ENCODE results near the gene PDXDC1.
"Not testable (repeated sequence)": the region's sequence is repeated elsewhere in the genome, so short reads cannot be mapped to it uniquely, and the experiment has no call there.

GRCh38 chr16:14974331-14974655 lies 533 bp upstream of the PDXDC1 start:
- not testable (repeated sequence) for TF ChIP-seq CTCF (IDR thresholded peaks at IDR 0.05); MYC (IDR thresholded peaks at IDR 0.05; ENCODE audit: borderline replicate concordance, low read length); HOXA7 (CRISPR knock-in tag; IDR thresholded peaks at IDR 0.05); MAX (IDR thresholded peaks at IDR 0.05); USF2 (IDR thresholded peaks at IDR 0.05); ESRRA (IDR thresholded peaks at IDR 0.05; ENCODE audit: borderline replicate concordance, low read length); ELK1 (IDR thresholded peaks at IDR 0.05; ENCODE audit: low read depth, low read length)

Measured in A549 (cell line).